Activated T-cell treated with anti-CD3 and anti-CD28 coated beads, Interleukin-2, amount 50 U/mL, for 4 hours (primary cell): ENCODE measurements around the gene CNOT1. TPM values are rescaled to one million over a fixed set of nuclear protein-coding genes. Genes with fewer than 3 reads are reported as not detected.
A peak's percentile ranks its signal among the peaks of the same experiment; 100 is the strongest.
"Not testable (repeated sequence)": the region's sequence is repeated elsewhere in the genome, so short reads cannot be mapped to it uniquely, and the experiment has no call there.

Source experiments
- ATAC-seq, 2 donors: fragments of 200-7000 bp; cut with Tn5 transposase; one replicate each; pipeline ENCODE4 v1.10.0; 2021
- DNase-seq: peaks from one replicate; pipeline ENCODE4 v3.0.0-alpha.2; 2020
- H3K27me3 Mint-ChIP-seq: one replicate; pipeline ENCODE4 v1.8.0; 2021; ENCODE audit warnings: low read depth, mixed read lengths
- H3K36me3 Mint-ChIP-seq: one replicate; pipeline ENCODE4 v1.8.0; 2022; ENCODE audit warnings: mixed read lengths; ENCODE audit not compliant: insufficient read depth
- H3K4me1 Mint-ChIP-seq: one replicate; pipeline ENCODE4 v1.8.0; 2021; ENCODE audit warnings: low read depth, mixed read lengths
- H3K4me3 Mint-ChIP-seq: one replicate; pipeline ENCODE4 v1.8.0; 2021; ENCODE audit warnings: mild to moderate bottlenecking, moderate library complexity, mixed read lengths
- H3K9me3 Mint-ChIP-seq: one replicate; pipeline ENCODE4 v1.8.0; 2021; ENCODE audit warnings: mixed read lengths
- total RNA-seq, 3 donors: library from RNA; stranded (reverse); gene quantifications; one replicate each; pipeline ENCODE4 v1.2.1, GENCODE V29; 2021

The CNOT1 gene
- 100 to 1,000 TPM; 235 to 253 (median 249) TPM for total RNA-seq

GRCh38 chr16:58629733-58630640 is at the start of gene CNOT1:
Gene CNOT1 (minus strand): TSS chr16:58629826. CDS start chr16:58599337, 30,489 bp downstream.
- DNase-seq: peak; percentile 96
- Mint-ChIP-seq H3K27me3 (no peaks in the 10 kb centered on the region), H3K4me1 (peaks cover 26% of the 10 kb centered on the region), H3K9me3 (no peaks in the 10 kb centered on the region), H3K36me3 (peaks cover 9% of the 10 kb centered on the region), H3K4me3 (peak within 1 kb of the TSS; percentile 100)
- ATAC-seq: peak; percentile 88 to 89

- Mint-ChIP-seq H3K4me3 (no peak overlapping the region), H3K36me3 (peaks cover 9% of the 10 kb centered on the region), H3K4me1 (peaks cover 9% of the 10 kb centered on the region), H3K9me3 (no peaks in the 10 kb centered on the region), H3K27me3 (no peaks in the 10 kb centered on the region)
- DNase-seq (no peak), ATAC-seq (no peak)
These were observed 49.1 kb upstream of the CNOT1 start for GRCh38 chr16:58678716-58679115.

- no peak for ATAC-seq
These were observed 48.6 kb upstream of the CNOT1 start for GRCh38 chr16:58678269-58678668.

GRCh38 chr16:58670946-58671583 is 41.4 kb upstream of the CNOT1 start:
- no peaks in the 10 kb centered on the region for H3K4me1 Mint-ChIP-seq
- peaks cover 24% of the 10 kb centered on the region for H3K36me3 Mint-ChIP-seq
- H3K9me3 Mint-ChIP-seq: no peaks in the 10 kb centered on the region
- DNase-seq: no peak
- H3K27me3 Mint-ChIP-seq: no peaks in the 10 kb centered on the region
- no peak for ATAC-seq
- no peak overlapping the region for H3K4me3 Mint-ChIP-seq

More at GRCh38 chr16:58678269-58678668, 48.6 kb upstream of the CNOT1 start:
- H3K36me3 Mint-ChIP-seq: peaks cover 9% of the 10 kb centered on the region
- H3K9me3 Mint-ChIP-seq: no peaks in the 10 kb centered on the region
- DNase-seq: no peak
- peaks cover 5% of the 10 kb centered on the region for H3K4me1 Mint-ChIP-seq
- H3K27me3 Mint-ChIP-seq: no peaks in the 10 kb centered on the region
- H3K4me3 Mint-ChIP-seq: no peak overlapping the region

- H3K27me3 Mint-ChIP-seq: no peaks in the 10 kb centered on the region
- H3K4me1 Mint-ChIP-seq: no peaks in the 10 kb centered on the region
- H3K4me3 Mint-ChIP-seq: no peak overlapping the region
- peaks cover 24% of the 10 kb centered on the region for H3K36me3 Mint-ChIP-seq
- no peaks in the 10 kb centered on the region for H3K9me3 Mint-ChIP-seq
- no peak for DNase-seq
- peak in 1 of 2 donors; percentile 14 for ATAC-seq
These were observed 40.6 kb upstream of the CNOT1 start for GRCh38 chr16:58670177-58670576.

GRCh38 chr16:58665200-58665599 is 35.6 kb upstream of the CNOT1 start:
- DNase-seq (no peak), ATAC-seq (no peak)
- Mint-ChIP-seq H3K27me3 (peaks cover 3% of the 10 kb centered on the region), H3K36me3 (peaks cover 13% of the 10 kb centered on the region), H3K4me3 (no peak overlapping the region), H3K9me3 (no peaks in the 10 kb centered on the region), H3K4me1 (no peaks in the 10 kb centered on the region)

- Mint-ChIP-seq H3K27me3 (peaks cover 3% of the 10 kb centered on the region), H3K9me3 (no peaks in the 10 kb centered on the region), H3K36me3 (no peaks in the 10 kb centered on the region), H3K4me1 (no peaks in the 10 kb centered on the region), H3K4me3 (no peak overlapping the region)
- DNase-seq (no peak), ATAC-seq (peak; percentile 41 to 62)
These were observed 31.7 kb upstream of the CNOT1 start for GRCh38 chr16:58661199-58661830.

- H3K9me3 Mint-ChIP-seq, H3K27me3 Mint-ChIP-seq, H3K4me1 Mint-ChIP-seq, DNase-seq, H3K36me3 Mint-ChIP-seq, ATAC-seq, H3K4me3 Mint-ChIP-seq: not testable (repeated sequence)
These were observed 30.3 kb upstream of the CNOT1 start for GRCh38 chr16:58659911-58660310.

GRCh38 chr16:58658796-58659211 is 29.2 kb upstream of the CNOT1 start:
- Mint-ChIP-seq H3K4me1 (no peaks in the 10 kb centered on the region), H3K4me3 (no peak overlapping the region), H3K27me3 (peaks cover 3% of the 10 kb centered on the region), H3K9me3 (no peaks in the 10 kb centered on the region), H3K36me3 (no peaks in the 10 kb centered on the region)
- ATAC-seq: no peak
- no peak for DNase-seq

GRCh38 chr16:58656899-58657298 is 27.3 kb upstream of the CNOT1 start:
- Mint-ChIP-seq H3K27me3 (peaks cover 3% of the 10 kb centered on the region), H3K4me3 (no peak overlapping the region), H3K4me1 (no peaks in the 10 kb centered on the region), H3K9me3 (no peaks in the 10 kb centered on the region), H3K36me3 (no peaks in the 10 kb centered on the region)
- no peak for DNase-seq
- no peak for ATAC-seq

- no peak for ATAC-seq
These were observed 25.6 kb upstream of the CNOT1 start for GRCh38 chr16:58655215-58655596.

GRCh38 chr16:58654560-58655214 is 25.1 kb upstream of the CNOT1 start:
- Mint-ChIP-seq H3K4me1 (no peaks in the 10 kb centered on the region), H3K27me3 (no peaks in the 10 kb centered on the region), H3K9me3 (no peaks in the 10 kb centered on the region), H3K36me3 (no peaks in the 10 kb centered on the region), H3K4me3 (no peak overlapping the region)
- no peak for ATAC-seq
- DNase-seq: no peak

More at GRCh38 chr16:58655215-58655596, 25.6 kb upstream of the CNOT1 start:
- Mint-ChIP-seq H3K36me3 (no peaks in the 10 kb centered on the region), H3K27me3 (no peaks in the 10 kb centered on the region), H3K4me1 (no peaks in the 10 kb centered on the region), H3K9me3 (no peaks in the 10 kb centered on the region), H3K4me3 (no peak overlapping the region)
- no peak for DNase-seq

GRCh38 chr16:58652741-58653140 is 23.1 kb upstream of the CNOT1 start:
- no peaks in the 10 kb centered on the region for H3K36me3 Mint-ChIP-seq
- H3K27me3 Mint-ChIP-seq: no peaks in the 10 kb centered on the region
- H3K4me1 Mint-ChIP-seq: no peaks in the 10 kb centered on the region
- ATAC-seq (no peak), DNase-seq (no peak)
- no peaks in the 10 kb centered on the region for H3K9me3 Mint-ChIP-seq
- H3K4me3 Mint-ChIP-seq: no peak overlapping the region

GRCh38 chr16:58651965-58652348 is 22.3 kb upstream of the CNOT1 start:
- ATAC-seq (no peak), DNase-seq (no peak)
- Mint-ChIP-seq H3K4me3 (no peak overlapping the region), H3K36me3 (no peaks in the 10 kb centered on the region), H3K9me3 (no peaks in the 10 kb centered on the region), H3K4me1 (no peaks in the 10 kb centered on the region), H3K27me3 (no peaks in the 10 kb centered on the region)
